HG02678 (cell line): ENCODE data around the gene CNNM4.

ENCODE experiments used
- ATAC-seq: cut with Tn5 transposase; IDR thresholded peaks from one replicate; pipeline ENCODE4 v1.9.1; 2021; ENCODE audit warnings: mild to moderate bottlenecking, moderate library complexity; ENCODE audit not compliant: unreplicated experiment

The CNNM4 gene

DNA sequence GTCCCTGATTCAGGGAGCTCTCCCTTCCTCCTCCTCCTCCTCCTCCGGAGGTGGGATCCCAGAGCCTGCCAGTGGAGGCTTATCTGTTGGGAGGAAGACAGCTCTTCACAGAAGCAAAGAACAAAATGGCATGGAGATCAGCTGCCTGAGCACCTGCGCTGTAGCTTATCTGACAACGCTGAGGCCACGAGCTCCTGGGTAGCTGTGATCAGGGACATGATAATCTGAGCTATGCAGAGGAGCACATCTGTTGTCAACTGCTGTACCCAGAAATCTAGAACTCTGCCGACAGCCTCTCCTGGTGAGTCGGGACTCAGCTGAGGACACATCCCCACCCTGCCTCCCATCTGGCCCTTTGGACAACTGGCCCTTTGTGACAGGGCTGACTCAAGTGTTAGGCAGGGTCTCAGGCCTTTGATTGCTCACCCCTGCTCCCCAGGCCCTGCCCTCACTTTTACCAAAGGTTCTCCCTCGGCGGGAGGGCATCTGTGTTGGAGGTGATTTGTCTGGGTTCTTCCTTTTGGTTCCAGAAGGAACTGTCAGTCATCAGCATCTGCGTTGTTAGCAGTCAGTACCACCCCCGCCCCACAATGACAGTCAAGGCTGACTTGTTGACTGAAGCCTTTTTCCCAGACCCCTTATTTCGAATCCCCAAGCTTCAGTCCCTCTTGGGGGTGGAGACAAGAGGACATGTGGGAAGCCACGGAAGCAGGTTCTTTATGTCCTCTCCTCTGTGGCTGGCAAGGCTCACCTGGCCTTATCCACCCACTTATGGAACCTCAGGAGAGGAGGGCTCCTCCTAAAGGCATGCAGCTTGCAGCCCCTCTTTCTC lies 49.5 kb downstream of the CNNM4 start:
- ATAC-seq: no peak

DNA sequence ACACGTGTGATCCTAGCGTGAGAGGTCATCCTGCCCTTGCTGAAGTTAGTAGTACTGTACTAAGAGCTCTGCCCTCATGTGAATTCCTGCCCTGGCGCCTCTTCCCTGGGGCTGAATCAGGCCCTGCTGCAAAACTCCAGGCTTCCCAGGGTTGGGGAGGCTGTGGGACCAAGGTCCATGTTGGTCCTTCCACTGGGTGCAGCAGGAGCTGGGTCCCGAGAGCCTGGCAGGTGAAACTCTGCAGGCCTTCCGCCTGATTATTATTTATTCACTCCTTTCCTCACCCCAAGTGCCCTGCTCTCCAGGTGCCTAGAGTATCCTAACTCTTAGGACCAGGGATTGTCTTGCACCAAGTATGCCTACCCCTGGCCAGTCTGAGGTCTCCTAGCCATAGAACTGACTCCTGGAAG lies 50.1 kb downstream of the CNNM4 start:
- no peak for ATAC-seq

DNA sequence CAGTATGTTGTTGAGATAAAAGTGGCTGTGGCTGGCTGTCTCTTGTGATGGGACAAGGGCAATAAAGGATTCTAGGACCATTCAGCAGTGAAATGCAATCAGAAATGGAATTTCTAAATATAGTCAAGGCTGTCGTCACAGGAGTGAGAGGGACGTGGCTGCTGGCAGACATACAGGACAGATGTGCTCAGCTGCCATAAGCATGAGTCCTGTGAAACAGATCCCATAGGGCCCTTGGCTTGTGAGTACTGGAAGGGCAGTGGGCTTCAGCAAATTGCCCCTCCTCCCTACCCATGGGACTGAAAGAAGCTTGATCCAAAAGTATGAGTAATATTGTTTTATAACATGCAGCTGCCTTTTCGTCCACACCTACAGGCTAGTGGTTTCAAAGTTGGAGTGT lies 51.2 kb downstream of the CNNM4 start:
- no peak for ATAC-seq

DNA sequence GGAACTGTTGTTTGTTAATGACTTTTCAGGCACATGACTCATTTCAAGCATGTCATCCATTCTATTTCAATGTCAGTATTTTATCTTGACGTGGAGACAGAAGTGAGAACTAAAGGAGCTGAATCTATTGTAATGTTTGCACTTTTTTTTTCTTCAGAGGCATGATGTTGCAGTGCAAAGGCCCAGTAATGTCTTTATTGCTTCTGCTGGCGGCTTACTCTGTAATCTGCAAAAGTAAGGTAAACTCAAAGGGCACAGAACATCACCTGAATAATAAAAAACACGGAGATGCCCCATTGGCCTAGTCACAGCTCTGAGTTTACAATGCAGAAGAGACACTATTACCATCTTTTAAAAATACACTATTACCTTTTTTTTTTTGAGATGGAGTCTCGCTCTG lies 53.0 kb downstream of the CNNM4 start:
- ATAC-seq: no peak

DNA sequence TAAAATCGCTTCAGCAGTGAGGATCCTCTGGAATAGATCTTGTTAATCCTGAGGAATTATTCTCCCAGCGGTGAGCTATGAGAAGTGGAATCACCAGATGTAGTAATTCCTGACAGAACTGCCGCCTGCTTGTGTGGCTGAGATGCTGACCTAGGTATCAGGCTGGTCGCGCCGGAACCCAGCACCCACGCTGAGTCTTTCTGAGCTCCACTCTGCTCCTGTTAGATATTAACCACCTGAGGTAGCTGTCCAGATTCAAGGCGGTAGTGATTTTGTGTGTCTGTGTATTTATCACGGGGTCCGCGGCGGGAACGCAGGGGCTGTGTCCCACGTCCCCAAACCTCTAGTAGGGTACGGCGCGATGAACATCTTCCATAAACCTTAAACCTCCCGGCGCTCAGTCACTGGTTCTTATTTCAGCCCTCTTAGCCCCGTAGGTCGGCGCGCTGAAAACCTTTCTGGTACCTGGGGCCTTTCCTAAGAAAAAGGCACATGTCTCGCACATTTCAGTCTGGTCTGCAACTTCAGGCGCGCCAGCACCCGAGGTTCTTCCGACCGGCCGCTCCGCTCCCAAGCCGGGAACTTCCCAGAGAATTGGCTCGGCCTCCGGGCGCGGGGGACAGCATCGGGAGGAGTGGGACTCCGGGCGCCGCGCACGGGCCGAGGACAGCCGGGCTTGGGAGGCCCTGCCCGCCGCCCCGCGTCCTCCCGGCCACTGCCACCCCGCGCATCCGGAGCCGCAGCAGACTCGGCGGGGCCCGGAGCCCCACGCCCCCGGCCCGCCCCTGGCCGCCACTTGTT lies 54.8 kb downstream of the CNNM4 start:
- no peak for ATAC-seq

DNA sequence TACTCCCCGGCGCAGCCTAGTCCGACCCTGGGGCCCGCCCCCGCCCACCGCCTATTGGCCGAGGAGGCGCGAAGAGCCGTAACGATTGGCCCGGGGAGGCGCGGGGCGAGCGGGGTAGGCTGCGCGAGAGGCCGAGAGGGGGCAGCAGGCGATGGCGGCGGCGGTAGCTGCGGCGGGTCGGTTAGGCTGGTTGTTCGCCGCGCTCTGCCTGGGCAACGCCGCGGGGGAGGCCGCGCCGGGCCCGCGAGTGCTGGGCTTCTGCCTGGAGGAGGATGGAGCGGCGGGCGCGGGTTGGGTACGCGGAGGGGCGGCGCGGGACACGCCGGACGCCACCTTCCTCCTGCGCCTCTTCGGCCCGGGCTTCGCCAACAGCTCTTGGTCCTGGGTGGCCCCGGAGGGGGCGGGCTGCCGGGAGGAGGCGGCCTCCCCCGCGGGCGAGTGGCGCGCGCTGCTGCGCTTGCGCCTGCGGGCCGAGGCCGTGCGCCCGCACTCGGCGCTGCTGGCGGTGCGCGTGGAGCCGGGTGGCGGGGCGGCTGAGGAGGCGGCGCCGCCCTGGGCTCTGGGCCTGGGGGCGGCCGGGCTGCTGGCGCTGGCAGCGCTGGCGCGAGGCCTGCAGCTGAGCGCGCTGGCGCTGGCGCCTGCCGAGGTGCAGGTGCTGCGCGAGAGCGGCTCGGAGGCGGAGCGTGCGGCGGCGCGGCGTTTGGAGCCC lies 55.6 kb downstream of the CNNM4 start, which contains the start of gene CNNM3:
TSS of gene CNNM3 (plus strand) at position 142 of the 709 bp plus-strand sequence. CDS start at position 152, 10 bp downstream.
- peak; percentile 87 for ATAC-seq

DNA sequence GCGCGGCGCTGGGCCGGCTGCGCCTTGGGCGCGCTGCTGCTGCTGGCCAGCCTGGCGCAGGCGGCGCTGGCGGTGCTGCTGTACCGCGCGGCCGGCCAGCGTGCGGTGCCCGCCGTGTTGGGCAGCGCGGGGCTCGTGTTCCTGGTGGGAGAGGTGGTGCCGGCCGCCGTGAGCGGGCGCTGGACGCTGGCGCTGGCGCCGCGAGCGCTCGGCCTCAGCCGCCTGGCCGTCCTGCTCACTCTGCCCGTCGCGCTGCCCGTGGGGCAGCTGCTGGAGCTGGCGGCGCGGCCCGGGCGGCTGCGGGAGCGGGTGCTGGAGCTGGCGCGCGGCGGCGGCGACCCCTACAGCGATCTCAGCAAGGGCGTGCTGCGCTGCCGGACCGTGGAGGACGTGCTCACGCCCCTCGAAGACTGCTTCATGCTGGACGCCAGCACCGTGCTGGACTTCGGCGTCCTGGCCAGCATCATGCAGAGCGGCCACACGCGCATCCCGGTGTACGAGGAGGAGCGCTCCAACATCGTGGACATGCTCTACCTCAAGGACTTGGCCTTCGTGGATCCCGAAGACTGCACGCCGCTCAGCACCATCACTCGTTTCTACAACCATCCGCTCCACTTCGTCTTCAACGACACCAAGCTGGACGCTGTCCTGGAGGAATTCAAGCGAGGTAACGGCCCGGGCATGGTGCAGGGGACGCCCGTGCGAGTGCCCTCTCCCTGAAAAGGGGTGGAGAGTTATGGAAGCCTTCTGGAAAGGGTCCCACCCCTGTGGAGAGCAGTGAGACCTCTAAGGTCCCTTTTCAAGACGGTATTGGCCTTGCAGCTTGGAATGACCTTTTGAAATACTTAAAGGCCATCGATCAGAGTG lies 56.4 kb downstream of the CNNM4 start:
- no peak for ATAC-seq

DNA sequence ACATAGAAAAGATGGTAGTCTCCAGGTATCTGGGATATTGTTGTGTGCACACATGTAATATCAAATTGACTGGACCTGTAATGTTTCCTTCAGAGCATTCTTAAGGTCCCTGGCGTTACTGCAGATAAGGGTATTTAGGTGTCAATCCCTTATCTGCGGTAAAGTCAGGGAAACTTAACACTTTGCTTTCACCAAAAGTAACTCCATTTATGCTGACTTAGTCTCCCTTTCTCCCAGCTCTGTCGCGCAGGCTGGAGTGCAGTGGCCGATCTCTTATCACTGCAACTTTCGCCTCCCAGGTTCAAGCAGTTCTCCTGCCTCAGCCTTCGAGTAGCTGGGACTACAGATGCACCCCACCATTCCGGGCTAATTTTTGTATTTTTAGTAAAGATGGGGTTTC lies 57.2 kb downstream of the CNNM4 start:
- no peak for ATAC-seq

DNA sequence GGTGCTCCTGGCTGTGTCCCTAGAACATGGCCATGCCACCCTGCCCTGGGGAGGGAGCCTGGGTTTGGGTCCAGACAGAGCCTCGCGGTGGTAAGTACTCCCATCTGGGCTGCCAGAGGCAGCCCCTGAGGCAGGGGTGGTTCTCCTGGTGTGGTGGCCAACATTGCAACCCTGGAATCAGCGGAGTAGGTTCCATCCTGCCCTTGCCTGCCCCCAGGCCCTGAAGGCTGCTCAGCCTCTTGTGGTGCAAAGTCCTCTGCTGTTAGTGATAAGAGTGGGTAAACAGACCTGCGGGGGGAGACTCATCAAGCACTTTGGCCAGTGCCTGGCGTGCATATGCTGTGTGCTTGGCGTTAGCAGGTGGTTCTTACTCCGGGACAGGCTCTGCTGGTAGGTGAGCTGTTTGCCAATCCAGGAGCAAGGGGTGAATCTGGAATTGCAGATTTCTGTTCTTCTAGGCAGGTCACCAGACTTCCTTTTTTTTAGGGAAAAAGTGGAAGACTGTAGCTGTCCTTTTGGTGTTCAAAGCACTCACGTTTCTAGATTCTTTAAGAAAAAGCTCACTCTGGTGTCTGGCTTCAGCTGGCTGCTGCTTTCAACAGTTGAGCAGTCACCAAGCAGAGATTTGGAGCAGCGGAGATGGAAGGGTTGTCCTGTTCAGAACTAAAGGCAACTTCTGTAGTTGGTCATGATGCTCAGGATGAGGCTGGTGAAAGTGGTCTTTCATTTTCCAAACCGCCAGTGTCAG lies 58.6 kb downstream of the CNNM4 start:
- no peak for ATAC-seq

DNA sequence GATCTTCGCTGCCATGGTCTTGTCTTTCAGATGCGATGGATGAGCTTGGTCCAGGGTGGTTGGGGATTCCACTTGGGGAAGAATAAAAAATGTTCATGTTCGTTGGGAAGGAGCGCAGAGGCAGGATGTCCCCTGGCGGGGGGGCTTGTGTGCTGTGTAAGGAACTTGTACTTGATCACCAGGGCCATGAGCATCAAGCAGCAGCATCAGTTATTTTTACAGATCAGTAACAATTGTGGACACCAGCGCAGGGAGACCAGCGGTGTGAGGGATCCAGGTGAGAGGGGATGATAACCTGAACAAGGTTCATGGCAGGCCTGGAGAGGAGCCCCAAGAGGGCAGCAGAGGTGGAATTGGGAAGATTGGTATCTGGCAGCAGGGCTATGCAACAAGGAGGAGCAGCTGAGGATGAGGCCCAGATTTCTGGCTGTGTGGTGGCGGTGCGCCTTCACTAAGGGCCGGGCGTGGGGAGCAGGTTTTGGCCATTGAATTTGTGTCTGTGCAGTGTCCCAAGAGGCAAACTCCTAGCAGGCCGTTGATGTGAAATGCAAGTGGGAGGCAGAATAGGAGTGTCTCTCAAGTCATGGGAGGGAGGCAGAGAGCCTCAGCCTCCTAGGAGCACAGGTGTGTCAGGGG lies 59.3 kb downstream of the CNNM4 start:
- no peak for ATAC-seq

DNA sequence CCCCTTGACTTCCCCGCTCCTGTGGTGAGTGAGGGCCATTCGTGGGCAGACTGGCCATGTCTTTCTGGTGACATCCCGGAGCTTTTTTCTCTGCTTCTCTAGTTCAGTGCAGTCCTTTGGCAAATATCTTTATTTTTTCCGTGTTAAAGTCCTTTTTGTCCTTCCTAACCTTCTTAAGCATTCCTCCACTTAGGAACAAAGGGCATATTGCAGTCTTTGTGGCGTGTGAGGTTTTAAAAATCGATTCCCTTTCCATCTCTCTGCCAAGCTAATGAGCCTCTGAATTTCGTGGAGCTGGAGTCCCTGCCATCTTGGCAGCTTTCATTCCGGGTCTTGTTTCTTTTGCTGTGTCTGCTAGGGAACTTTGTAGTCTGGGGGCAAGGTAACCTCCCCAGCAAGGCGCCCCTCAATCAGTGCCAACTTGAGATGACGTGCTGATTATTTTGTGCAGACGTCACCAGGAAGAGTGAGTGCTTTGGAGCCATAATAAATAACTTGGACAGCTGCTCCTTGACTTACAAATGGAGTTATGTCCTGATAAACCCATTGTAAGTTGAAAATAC lies 60.5 kb downstream of the CNNM4 start:
- no peak for ATAC-seq

DNA sequence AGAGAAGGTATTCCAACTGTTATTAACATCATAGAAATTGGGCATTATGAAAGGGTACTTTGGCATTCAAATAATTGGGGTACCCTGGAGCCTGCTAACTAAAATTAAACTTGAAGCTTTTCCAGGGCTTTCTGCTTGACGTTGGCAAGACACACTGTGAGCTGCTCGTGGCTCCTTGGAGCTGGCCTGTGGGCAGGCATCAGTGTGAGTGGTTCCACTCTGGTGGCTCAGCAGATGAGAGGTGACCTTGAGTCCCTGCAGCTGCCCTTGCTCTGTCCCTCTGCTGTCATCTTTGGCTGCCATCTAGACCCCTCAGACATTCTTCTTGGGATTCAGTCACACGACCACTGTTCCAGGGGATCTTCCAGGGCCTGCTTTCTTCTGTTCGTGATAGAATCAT lies 62.1 kb downstream of the CNNM4 start:
- ATAC-seq: no peak

DNA sequence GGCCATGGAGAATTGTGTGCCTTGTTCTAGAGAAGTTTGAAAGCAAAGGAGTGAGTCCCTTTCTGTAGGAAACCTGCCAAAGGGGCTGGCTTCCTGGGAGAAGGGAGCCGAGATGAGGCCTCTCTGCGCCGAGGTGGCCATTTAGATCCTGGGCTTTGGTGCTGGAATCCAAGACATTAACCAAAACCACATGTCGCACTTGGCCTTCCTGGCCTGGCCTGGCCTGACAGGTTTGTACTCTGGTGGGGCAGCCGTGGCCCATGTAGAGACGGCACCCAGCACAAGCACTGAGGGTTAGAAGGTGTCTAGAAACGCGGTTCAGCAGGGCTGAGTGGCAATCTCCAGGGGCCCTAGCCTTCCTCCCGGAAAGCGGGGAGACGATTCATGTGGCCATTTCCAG lies 62.5 kb downstream of the CNNM4 start:
- ATAC-seq: no peak

DNA sequence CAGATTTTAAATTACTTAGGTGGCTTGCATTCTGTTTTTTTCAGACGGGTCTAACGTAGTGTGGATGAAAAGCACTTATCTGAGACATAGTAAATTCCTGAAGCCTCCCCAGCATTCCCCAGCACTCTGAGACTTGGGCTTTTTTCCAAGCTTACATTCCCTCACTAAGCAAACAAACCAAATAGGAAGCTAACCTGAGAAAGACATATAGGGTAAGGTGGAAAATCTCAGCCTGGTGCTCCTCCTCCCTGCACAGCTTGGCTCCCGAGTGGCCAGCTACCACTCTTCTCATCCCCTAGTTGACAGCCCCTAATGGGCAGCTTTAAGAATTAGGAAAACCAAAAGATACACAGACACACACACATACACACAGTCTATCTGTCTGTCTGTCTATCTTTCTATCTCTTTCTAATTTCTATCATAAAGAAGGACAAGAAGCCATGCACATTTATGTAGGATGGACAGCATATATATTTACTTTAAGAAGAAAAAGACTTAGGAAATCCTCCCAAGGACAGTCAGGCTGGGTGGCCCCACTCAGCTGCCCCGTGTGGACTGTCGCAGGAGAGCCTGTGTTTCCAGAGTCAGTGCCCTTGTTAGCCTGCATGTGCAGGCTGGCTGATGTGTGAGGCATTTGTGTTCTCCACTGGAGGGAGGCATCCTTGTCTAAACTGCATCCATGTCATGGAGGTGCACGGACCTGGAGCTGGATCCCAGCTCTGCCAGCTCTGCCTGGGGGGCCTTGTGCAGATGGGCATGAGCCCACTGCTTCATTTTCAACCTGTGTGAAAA lies 63.6 kb downstream of the CNNM4 start:
- ATAC-seq: no peak

DNA sequence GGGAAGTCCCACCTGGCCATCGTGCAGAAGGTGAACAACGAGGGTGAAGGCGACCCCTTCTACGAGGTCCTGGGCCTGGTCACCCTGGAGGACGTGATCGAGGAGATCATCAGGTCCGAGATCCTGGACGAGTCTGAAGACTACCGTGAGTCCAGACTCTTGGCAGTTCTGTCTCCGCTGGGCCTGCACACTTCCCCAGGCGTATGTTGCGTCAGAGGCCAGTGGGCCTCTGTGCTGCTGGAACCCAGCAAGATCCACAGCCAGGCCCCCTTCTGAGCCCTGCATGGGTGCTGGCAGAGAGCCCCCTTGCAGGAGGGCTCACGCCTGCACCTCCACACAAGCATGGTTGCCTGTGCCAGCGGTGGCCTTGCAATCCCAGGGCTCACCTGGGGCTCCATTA lies 64.4 kb downstream of the CNNM4 start:
- ATAC-seq: no peak

DNA sequence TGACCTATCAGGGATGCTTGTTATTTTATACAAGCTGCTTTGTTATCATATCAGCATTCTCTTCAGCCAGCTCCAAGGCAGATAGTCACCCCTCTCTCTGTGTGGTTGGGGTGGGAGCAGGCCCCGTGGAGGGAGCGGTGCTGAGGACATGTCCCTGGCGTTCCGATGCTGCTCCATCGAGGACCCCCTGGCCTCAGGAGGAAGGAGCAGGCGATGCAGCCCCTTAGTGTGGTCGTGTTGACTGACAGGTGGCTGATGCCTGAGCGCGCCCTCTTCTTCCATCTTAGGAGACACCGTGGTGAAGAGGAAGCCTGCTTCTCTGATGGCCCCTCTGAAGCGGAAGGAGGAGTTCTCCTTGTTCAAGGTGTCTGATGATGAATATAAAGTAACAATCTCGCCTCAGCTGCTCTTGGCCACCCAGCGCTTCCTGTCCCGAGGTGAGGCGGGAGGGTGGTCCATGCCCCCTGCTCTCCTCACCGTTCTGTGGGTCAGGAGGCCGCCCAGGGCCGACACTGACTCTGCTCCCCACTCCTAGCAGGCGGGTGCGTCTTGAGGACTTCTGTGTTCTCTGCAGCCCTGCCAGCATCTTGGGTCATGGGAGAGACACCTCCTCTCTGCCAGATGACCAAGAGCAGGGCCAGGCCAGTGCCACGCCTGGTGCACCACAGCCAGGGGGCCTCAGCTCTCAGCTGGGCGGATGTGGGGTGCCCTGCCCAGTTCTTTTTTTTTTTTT lies 66.0 kb downstream of the CNNM4 start:
- ATAC-seq: no peak

DNA sequence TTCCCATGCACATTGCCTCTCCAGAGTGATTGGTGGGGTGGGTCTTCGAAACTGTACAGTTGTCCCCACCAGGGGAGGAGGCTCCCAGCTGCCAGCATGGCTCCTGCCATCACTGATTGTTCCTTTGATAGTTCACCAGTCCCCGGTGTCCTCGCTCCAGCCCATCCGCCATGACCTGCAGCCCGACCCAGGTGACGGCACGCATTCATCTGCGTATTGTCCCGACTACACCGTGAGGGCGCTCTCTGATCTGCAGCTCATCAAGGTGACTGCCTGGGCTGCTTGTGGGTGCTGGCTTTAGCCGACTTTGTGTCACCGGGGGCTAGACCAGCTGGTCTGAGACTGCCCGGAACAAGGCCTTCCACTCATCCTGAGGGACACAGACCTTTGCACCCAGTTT lies 67.7 kb downstream of the CNNM4 start:
- ATAC-seq: no peak

DNA sequence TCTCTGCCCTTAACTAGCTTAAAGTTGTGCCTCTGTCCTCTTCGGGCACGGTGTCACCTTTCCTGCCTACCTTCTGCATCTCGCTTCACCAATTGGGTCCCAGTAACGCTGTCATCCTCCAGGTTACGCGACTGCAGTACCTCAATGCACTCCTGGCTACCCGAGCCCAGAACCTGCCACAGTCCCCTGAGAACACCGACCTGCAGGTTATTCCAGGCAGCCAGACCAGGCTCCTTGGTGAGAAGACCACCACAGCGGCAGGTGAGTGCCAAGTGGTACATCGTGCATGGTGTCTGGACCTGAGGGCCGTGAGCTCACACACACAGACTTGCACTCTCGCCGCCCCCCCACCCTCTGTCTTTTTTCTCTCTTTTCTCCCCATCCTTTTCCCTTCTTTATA lies 68.2 kb downstream of the CNNM4 start:
- ATAC-seq: no peak
